H9 (cell line): ENCODE results near the gene PRPSAP2. TPM values are rescaled to one million over a fixed set of nuclear protein-coding genes. Genes with fewer than 3 reads are reported as not detected.

ENCODE experiments used
- DNase-seq: peaks from one replicate; pipeline ENCODE4 v3.0.0-alpha.2; 2017
- H2AFZ ChIP-seq: one replicate; pipeline ENCODE4 v1.6.1; 2013; ENCODE audit warnings: mild to moderate bottlenecking, low read length, control low read depth, moderate library complexity
- H2AK5ac ChIP-seq: 2 replicates; pipeline ENCODE4 v1.6.1; 2013; ENCODE audit warnings: low read length, control low read depth, mixed read lengths; ENCODE audit not compliant: insufficient read length
- H2BK120ac ChIP-seq: one replicate; pipeline ENCODE4 v1.6.1; 2013; ENCODE audit warnings: low read depth, mild to moderate bottlenecking, low read length, control low read depth, inconsistent platforms; ENCODE audit not compliant: poor library complexity, severe bottlenecking
- H2BK12ac ChIP-seq: 2 replicates; pipeline ENCODE4 v1.6.1; 2013; ENCODE audit warnings: low read length, control low read depth, mixed read lengths, low read depth; ENCODE audit not compliant: insufficient read length
- H2BK15ac ChIP-seq: 2 replicates; pipeline ENCODE4 v1.6.1; 2013; ENCODE audit warnings: low read depth, low read length, control low read depth
- H2BK20ac ChIP-seq: one replicate; pipeline ENCODE4 v1.6.1; 2013; ENCODE audit warnings: low read depth, mild to moderate bottlenecking, low read length, control low read depth, inconsistent platforms; ENCODE audit not compliant: poor library complexity, severe bottlenecking
- H2BK5ac ChIP-seq: 2 replicates; pipeline ENCODE4 v1.6.1; 2013; ENCODE audit warnings: low read length, control low read depth, mixed read lengths; ENCODE audit not compliant: insufficient read length
- H3K14ac ChIP-seq: 2 replicates; pipeline ENCODE4 v1.6.1; 2013; ENCODE audit warnings: low read length, control low read depth; ENCODE audit not compliant: insufficient read depth
- H3K18ac ChIP-seq: 2 replicates; pipeline ENCODE4 v1.6.1; 2013; ENCODE audit warnings: low read depth, mild to moderate bottlenecking, mixed read lengths, low read length, control low read depth; ENCODE audit not compliant: insufficient read length
- H3K23ac ChIP-seq: 2 replicates; pipeline ENCODE4 v1.6.1; 2013; ENCODE audit warnings: low read length, control low read depth, mixed read lengths, low read depth; ENCODE audit not compliant: insufficient read length
- H3K23me2 ChIP-seq: 2 replicates; pipeline ENCODE4 v1.6.1; 2013; ENCODE audit warnings: low read depth, mild to moderate bottlenecking, mixed read lengths, low read length, control low read depth; ENCODE audit not compliant: insufficient read length, poor library complexity, severe bottlenecking
- H3K27ac ChIP-seq: 2 replicates; pipeline ENCODE4 v1.5.1; 2013; ENCODE audit warnings: low read length, control low read depth, mixed read lengths, low read depth; ENCODE audit not compliant: insufficient read length
- H3K27me3 ChIP-seq: 2 replicates; pipeline ENCODE4 v1.6.1; 2013; ENCODE audit warnings: low read length, control low read depth, inconsistent platforms; ENCODE audit not compliant: insufficient read depth
- H3K4ac ChIP-seq: 2 replicates; pipeline ENCODE4 v1.6.1; 2013; ENCODE audit warnings: low read depth, mild to moderate bottlenecking, control low read depth, inconsistent platforms, low read length, moderate library complexity
- H3K4me1 ChIP-seq: 2 replicates; pipeline ENCODE4 v1.6.1; 2013; ENCODE audit warnings: low read length, control low read depth, inconsistent platforms; ENCODE audit not compliant: insufficient read depth
- H3K4me2 ChIP-seq: 2 replicates; pipeline ENCODE4 v1.6.1; 2013; ENCODE audit warnings: low read length, control low read depth, mixed read lengths; ENCODE audit not compliant: insufficient read length, insufficient read depth
- H3K56ac ChIP-seq: 2 replicates; pipeline ENCODE4 v1.6.1; 2013; ENCODE audit warnings: low read depth, mild to moderate bottlenecking, mixed read lengths, low read length, control low read depth; ENCODE audit not compliant: insufficient read length
- H3K79me1 ChIP-seq: 2 replicates; pipeline ENCODE4 v1.6.1; 2013; ENCODE audit warnings: low read depth, mild to moderate bottlenecking, moderate library complexity, low read length, control low read depth, inconsistent platforms; ENCODE audit not compliant: insufficient read depth, poor library complexity, severe bottlenecking
- H3K79me2 ChIP-seq: 2 replicates; pipeline ENCODE4 v1.6.1; 2013; ENCODE audit warnings: low read length, control low read depth, inconsistent platforms; ENCODE audit not compliant: insufficient read depth
- H3K9ac ChIP-seq: 2 replicates; pipeline ENCODE4 v1.6.1; 2013; ENCODE audit warnings: low read length, control low read depth, mixed read lengths; ENCODE audit not compliant: insufficient read length; ENCODE audit errors: extremely low read depth
- H3K9me3 ChIP-seq: one replicate; pipeline ENCODE4 v1.6.1; 2013; ENCODE audit warnings: low read depth, low read length, inconsistent platforms; ENCODE audit not compliant: control insufficient read depth
- H3T11ph ChIP-seq: one replicate; pipeline ENCODE4 v1.6.1; 2013; ENCODE audit warnings: mild to moderate bottlenecking, low read length, control low read depth, inconsistent platforms
- H4K20me1 ChIP-seq: one replicate; pipeline ENCODE4 v1.6.1; 2013; ENCODE audit not compliant: control insufficient read depth, insufficient read length, insufficient read depth
- H4K5ac ChIP-seq: 2 replicates; pipeline ENCODE4 v1.6.1; 2013; ENCODE audit warnings: low read depth, mild to moderate bottlenecking, mixed read lengths, low read length, control low read depth; ENCODE audit not compliant: insufficient read length
- H4K8ac ChIP-seq: replicated peaks from 2 replicates; pipeline ENCODE4 v1.6.1; 2013; ENCODE audit warnings: low read length, control low read depth, mixed read lengths, low read depth; ENCODE audit not compliant: insufficient read length
- H4K91ac ChIP-seq: 2 replicates; pipeline ENCODE4 v1.6.1; 2013; ENCODE audit warnings: low read depth, mild to moderate bottlenecking, moderate library complexity, mixed read lengths, low read length, control low read depth; ENCODE audit not compliant: insufficient read length
- H3K27ac Mint-ChIP-seq, 3 experiments: 2 replicates in 2 of 3; 3 replicates in 1 of 3; pipeline ENCODE4 v1.8.0; 2020 to 2021; ENCODE audit warnings: mixed read lengths in 3 of 3, mild to moderate bottlenecking in 1 of 3, moderate library complexity in 1 of 3
- H3K27me3 Mint-ChIP-seq: 2 replicates; pipeline ENCODE4 v1.8.0; 2021; ENCODE audit warnings: low read depth, mild to moderate bottlenecking, moderate library complexity, mixed read lengths
- H3K36me3 Mint-ChIP-seq, 3 experiments: 2 replicates in 2 of 3; 3 replicates in 1 of 3; pipeline ENCODE4 v1.8.0; 2020 to 2021; ENCODE audit warnings: low read depth in 3 of 3, mixed read lengths in 3 of 3; ENCODE audit not compliant: insufficient read depth in 1 of 3
- H3K4me1 Mint-ChIP-seq, 2 experiments: 2 replicates each; pipeline ENCODE4 v1.8.0; 2020; ENCODE audit warnings: mixed read lengths in 2 of 2
- H3K4me3 Mint-ChIP-seq, 2 experiments: 2 replicates in 1 of 2; 3 replicates in 1 of 2; pipeline ENCODE4 v1.8.0; 2020 to 2021; ENCODE audit warnings: mild to moderate bottlenecking in 2 of 2, mixed read lengths in 2 of 2, moderate library complexity in 1 of 2
- H3K9me3 Mint-ChIP-seq, 2 experiments: 2 replicates in 1 of 2; 3 replicates in 1 of 2; pipeline ENCODE4 v1.8.0; 2020; ENCODE audit warnings: mild to moderate bottlenecking in 2 of 2, mixed read lengths in 2 of 2, moderate library complexity in 1 of 2
- CTCF ChIP-seq: fragments of 200-600 bp; sonication (generic); conservative IDR thresholded peaks from 3 replicates; pipeline ENCODE4 v1.8.0; 2021; ENCODE audit warnings: antibody characterized with exemption, mild to moderate bottlenecking
- WGBS: extraction: QIAGEN DNeasy Blood & Tissue Kit; methylation state at CpG from one replicate; pipeline ENCODE4 v1.1.7; 2013; ENCODE audit warnings: missing lambda C conversion rate, low lambda C conversion rate, mixed read lengths; ENCODE audit not compliant: insufficient read length; ENCODE audit errors: extremely low coverage; 5-methylcytosine and 5-hydroxymethylcytosine counted together
- total RNA-seq: library from RNA; stranded (reverse); gene quantifications from 2 replicates; pipeline ENCODE4 v1.2.1, GENCODE V29; 2021

Gene PRPSAP2
- total RNA-seq, 1 experiment from 2014 or later: 58.0 TPM

GRCh38 chr17:18910326-18910725 lies 52.4 kb downstream of the PRPSAP2 start:
- H3K4me1 Mint-ChIP-seq: no peaks in the 10 kb centered on the region
- H2BK20ac ChIP-seq: no peak overlapping the region
- H4K8ac ChIP-seq: no peak overlapping the region
- H3K9me3 Mint-ChIP-seq: no peaks in the 10 kb centered on the region
- H3K18ac ChIP-seq: no peak overlapping the region
- H4K5ac ChIP-seq: no peak overlapping the region
- H3K36me3 Mint-ChIP-seq: peaks cover 28 to 62% (median 60%) of the 10 kb centered on the region in 3 experiments; a peak in 6 of 7 replicates
- no peak for TF ChIP-seq CTCF
- WGBS: no CpG with 5 or more reads among the region's 5 CpGs
- H3K27ac Mint-ChIP-seq: peak overlapping the region in 1 of 3 experiments; percentile 18; a peak in 1 of 7 replicates
- H3K4me1 ChIP-seq: no peaks in the 10 kb centered on the region
- no peaks in the 10 kb centered on the region for H4K20me1 ChIP-seq
- no peak overlapping the region for H3T11ph ChIP-seq
- H3K14ac ChIP-seq: no peak overlapping the region
- H2BK5ac ChIP-seq: no peak overlapping the region
- no peak overlapping the region for H2BK12ac ChIP-seq
- H4K91ac ChIP-seq: no peak overlapping the region
- H2AK5ac ChIP-seq: no peak overlapping the region
- no peak overlapping the region for H2BK120ac ChIP-seq
- no peak overlapping the region for H2BK15ac ChIP-seq
- H3K56ac ChIP-seq: no peak overlapping the region
- H3K4ac ChIP-seq: no peak overlapping the region
- no peak overlapping the region for H2AFZ ChIP-seq
- H3K4me2 ChIP-seq: no peak overlapping the region
- H3K4me3 Mint-ChIP-seq: no peak overlapping the region
- H3K23ac ChIP-seq: no peak overlapping the region
- H3K79me1 ChIP-seq: no peaks in the 10 kb centered on the region
- H3K9me3 ChIP-seq: no peaks in the 10 kb centered on the region
- no peaks in the 10 kb centered on the region for H3K27me3 Mint-ChIP-seq
- H3K27ac ChIP-seq: no peak overlapping the region
- H3K9ac ChIP-seq: no peak overlapping the region
- DNase-seq: no peak
- H3K23me2 ChIP-seq: no peaks in the 10 kb centered on the region
- no peaks in the 10 kb centered on the region for H3K27me3 ChIP-seq
- H3K79me2 ChIP-seq: no peaks in the 10 kb centered on the region
